Measurements from ENCODE around the gene RGS6.

DNA sequence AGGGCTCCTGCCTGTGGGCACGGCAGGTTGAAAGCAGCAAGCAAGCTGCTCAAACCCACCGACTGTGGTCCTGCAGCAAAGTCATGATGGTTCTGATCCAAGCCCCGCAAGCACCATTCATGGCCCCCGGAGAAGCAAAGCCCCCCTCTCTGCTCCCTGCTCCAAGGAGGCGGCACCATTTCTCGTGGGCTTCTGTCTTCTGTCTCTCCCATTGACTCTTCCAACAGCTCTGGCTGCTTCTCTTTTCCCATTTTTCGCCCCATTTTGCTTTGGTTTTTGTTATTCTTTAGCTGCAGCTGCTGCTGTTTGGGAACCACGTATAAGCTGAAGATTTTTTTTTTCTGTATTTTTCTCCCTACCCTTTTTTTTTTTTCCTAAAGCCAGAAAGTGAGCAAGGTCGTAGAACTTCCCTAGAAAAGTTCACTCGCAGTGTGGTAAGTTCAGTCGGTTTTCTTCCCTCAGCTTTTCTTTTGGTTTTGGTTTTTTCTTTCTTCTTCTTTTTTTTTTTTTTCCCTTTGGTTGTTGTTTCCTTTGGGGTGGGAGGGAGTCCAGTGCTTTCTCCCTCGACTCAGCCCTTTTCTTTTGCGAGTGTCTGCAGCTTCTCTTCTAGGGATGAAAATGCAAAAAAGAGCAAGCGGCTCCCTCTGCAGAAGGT lies 607.6 kb downstream of the RGS6 start:
- TF ChIP-seq EZH2phosphoT487 (IDR thresholded peaks at IDR 0.05; ENCODE audit: borderline replicate concordance, low read depth, low read length), result no peak
- TF ChIP-seq CTCF (conservative IDR thresholded peaks at IDR 0.05; ENCODE audit: low read length), result no peak

Data from OCI-LY7 (cell line).